K562 (cell line): ENCODE results near the gene ECE2. TPM values are rescaled to one million over a fixed set of nuclear protein-coding genes. Genes with fewer than 3 reads are reported as not detected.

ENCODE experiments used
- ATAC-seq: fragments of 200-7000 bp; cut with Tn5 transposase; 3 replicates; pipeline ENCODE4 v1.9.1; 2020; ENCODE audit warnings: moderate library complexity
- BruUV-seq: library from RNA; stranded (reverse); fragments of 400-500 nt; replicated peaks from 2 replicates; lab custom pipeline; 2021; lab: Mats Ljungman, UMichigan
- CTCF ChIA-PET: fragments of 300-600 bp; formaldehyde crosslinking; extraction: SDS; loops from one replicate; lab custom pipeline; 2021; ENCODE audit warnings: low intra/inter-chr PET ratio; lab: Yijun Ruan, JAX
- POLR2A ChIA-PET: fragments of 300-600, 350-650 bp; sonication (Branson Sonifier 250); formaldehyde crosslinking; extraction: SDS; loops from one replicate; lab custom pipeline; 2021; ENCODE audit warnings: antibody characterized with exemption, inconsistent platforms; lab: Yijun Ruan, JAX
- DNase-seq, 4 experiments: peaks; one replicate each; pipeline versions ENCODE4 v3.0.0 to v3.0.0-alpha.2; 2011 to 2018; ENCODE audit warnings: low spot score in 3 of 4, mixed read lengths in 3 of 4; ENCODE audit errors: extremely low read depth in 1 of 4
- FAIRE-seq: peaks from 2 replicates; lab custom pipeline; 2011; peaks lifted over from hg19 to GRCh38; lab: Jason Lieb, UNC
- H2AFZ ChIP-seq: 2 replicates; pipeline ENCODE4 v1.6.0; 2011; ENCODE audit warnings: low read depth, low read length, control low read depth, inconsistent platforms
- H3K27ac ChIP-seq: fragments of 200-600 bp; 3 replicates; pipeline ENCODE4 v1.8.0; 2011; ENCODE audit warnings: low read depth, mild to moderate bottlenecking, control low read depth, inconsistent platforms, low read length, moderate library complexity, mixed read lengths; ENCODE audit errors: extremely low read depth
- H3K27me3 ChIP-seq, 2 experiments: fragments of 300-600 bp in 1 of 2; 2 replicates in 1 of 2; 3 replicates in 1 of 2; pipeline versions ENCODE4 v1.6.0 to v1.8.0; 2011; ENCODE audit warnings: inconsistent platforms in 2 of 2, low read length in 2 of 2, mild to moderate bottlenecking in 1 of 2, mixed read lengths in 1 of 2, moderate library complexity in 1 of 2; ENCODE audit not compliant: control insufficient read depth in 2 of 2, insufficient read depth in 2 of 2
- H3K36me3 ChIP-seq: fragments of 300-600 bp; 3 replicates; pipeline ENCODE4 v1.8.0; 2011; ENCODE audit warnings: mild to moderate bottlenecking, low read length, inconsistent platforms; ENCODE audit not compliant: control insufficient read depth, insufficient read depth
- H3K4me1 ChIP-seq, 2 experiments: fragments of 200-600 bp in 1 of 2; replicated peaks in 1 of 2; 2 replicates in 1 of 2; 3 replicates in 1 of 2; pipeline versions ENCODE4 v1.5.1 to v1.8.0; 2011; ENCODE audit warnings: inconsistent platforms in 2 of 2, low read length in 2 of 2, mild to moderate bottlenecking in 1 of 2, mixed read lengths in 1 of 2, moderate library complexity in 1 of 2; ENCODE audit not compliant: control insufficient read depth in 2 of 2, insufficient read depth in 2 of 2
- H3K4me2 ChIP-seq: 2 replicates; pipeline ENCODE4 v1.6.1; 2011; ENCODE audit warnings: low read length, control low read depth, inconsistent platforms, mixed read lengths; ENCODE audit not compliant: insufficient read depth
- H3K4me3 ChIP-seq: fragments of 200-600 bp; sonication (generic), shearing (Covaris generic); 2 replicates; pipeline ENCODE4 v1.5.1; 2016; ENCODE audit warnings: control low read depth, inconsistent platforms
- H3K79me2 ChIP-seq: fragments of 200-600 bp; 3 replicates; pipeline ENCODE4 v1.8.0; 2011; ENCODE audit warnings: low read length, inconsistent platforms; ENCODE audit not compliant: control insufficient read depth, insufficient read depth
- H3K9ac ChIP-seq, 2 experiments: 2 replicates each; pipeline versions ENCODE4 v1.6.0 to v1.6.1; 2011; ENCODE audit warnings: low read depth in 2 of 2, low read length in 2 of 2, control low read depth in 1 of 2, inconsistent platforms in 1 of 2, mild to moderate bottlenecking in 1 of 2, mixed read lengths in 1 of 2; ENCODE audit not compliant: insufficient read depth in 1 of 2
- H3K9me1 ChIP-seq: one replicate; pipeline ENCODE4 v1.6.0; 2011; ENCODE audit warnings: inconsistent platforms, mild to moderate bottlenecking, low read length, moderate library complexity; ENCODE audit not compliant: control insufficient read depth, insufficient read depth
- H3K9me3 ChIP-seq: replicated peaks from 2 replicates; pipeline ENCODE4 v1.5.1; 2011; ENCODE audit warnings: low read depth, low read length, inconsistent platforms; ENCODE audit not compliant: control insufficient read depth, insufficient read depth
- H4K20me1 ChIP-seq: replicated peaks from 2 replicates; pipeline ENCODE4 v1.6.1; 2011; ENCODE audit warnings: low read length, inconsistent platforms, mixed read lengths; ENCODE audit not compliant: control insufficient read depth, insufficient read depth
- CHD1 ChIP-seq: fragments of 200-600 bp; sonication (generic); IDR thresholded peaks from one replicate; pipeline ENCODE4 v1.6.1; 2012; ENCODE audit warnings: mild to moderate bottlenecking, moderate library complexity, low read length, inconsistent platforms
- CTBP1 ChIP-seq: fragments of 450-650 bp; IDR thresholded peaks from 2 replicates; pipeline ENCODE4 v1.6.1; 2016; ENCODE audit warnings: borderline replicate concordance
- E2F3 ChIP-seq: fragments of 250-450 bp; sonication (Bioruptor Pico); IDR thresholded peaks from 2 replicates; pipeline ENCODE4 v1.4.0; 2020; ENCODE audit warnings: mild to moderate bottlenecking
- GABPA ChIP-seq: fragments of 200-800 bp; sonication (Bioruptor generic); conservative IDR thresholded peaks from 2 replicates; pipeline ENCODE4 v1.6.1; 2016; ENCODE audit warnings: low read depth, missing genetic modification characterization, missing compliant biosample characterization
- GABPB1 ChIP-seq: sonication (generic); formaldehyde crosslinking; IDR thresholded peaks from 2 replicates; pipeline ENCODE4 v1.8.0; 2022; ENCODE audit warnings: mild to moderate bottlenecking, missing genetic modification reagents
- HDAC1 ChIP-seq, 2 experiments: fragments of 450-650 bp; IDR thresholded peaks; 2 replicates each; pipeline ENCODE4 v1.6.1; 2016 to 2017; ENCODE audit warnings: inconsistent platforms in 1 of 2, mild to moderate bottlenecking in 1 of 2, moderate library complexity in 1 of 2
- KDM5B ChIP-seq: fragments of 200-600 bp; sonication (generic); IDR thresholded peaks from 2 replicates; pipeline ENCODE4 v1.6.1; 2012; ENCODE audit warnings: low read depth, mild to moderate bottlenecking, moderate library complexity, low read length, control low read depth, inconsistent platforms; ENCODE audit not compliant: insufficient replicate concordance
- MCM3 ChIP-seq: fragments of 450-650 bp; IDR thresholded peaks from 2 replicates; pipeline ENCODE4 v1.6.1; 2016
- MYC ChIP-seq, 2 experiments: fragments of 250-450 bp in 1 of 2; sonication (Bioruptor Pico) in 1 of 2; IDR thresholded peaks; 2 replicates each; pipeline versions ENCODE4 v1.5.1 to v1.6.1; 2012 to 2021; ENCODE audit warnings: low read depth in 2 of 2, borderline replicate concordance in 1 of 2, improper control_type of control experiment in 1 of 2, low read length in 1 of 2, mild to moderate bottlenecking in 1 of 2, moderate library complexity in 1 of 2
- NFYB ChIP-seq: IDR thresholded peaks from 2 replicates; pipeline ENCODE4 v1.6.1; 2011; ENCODE audit warnings: mild to moderate bottlenecking, moderate library complexity; ENCODE audit not compliant: insufficient read length; ENCODE audit errors: extremely low read depth
- NR4A1 ChIP-seq, 2 experiments: fragments of 250-450 bp in 1 of 2; fragments of 450-650 bp in 1 of 2; sonication (Bioruptor Pico) in 1 of 2; IDR thresholded peaks; 2 replicates each; pipeline versions ENCODE4 v1.4.0 to v1.6.1; 2016 to 2020; ENCODE audit warnings: mild to moderate bottlenecking in 2 of 2, missing compliant biosample characterization in 1 of 2, missing genetic modification characterization in 1 of 2, moderate library complexity in 1 of 2
- SMAD1 ChIP-seq: fragments of 150-350 bp; IDR thresholded peaks from 2 replicates; pipeline ENCODE4 v1.6.1; 2014; ENCODE audit warnings: low read length, low read depth; ENCODE audit not compliant: partially characterized antibody
- SPI1 ChIP-seq: IDR thresholded peaks from 2 replicates; pipeline ENCODE4 v1.6.1; 2011; ENCODE audit warnings: low read depth, low read length, control low read depth, borderline replicate concordance
- TRIM28 ChIP-seq: fragments of 450-650 bp; IDR thresholded peaks from 2 replicates; pipeline ENCODE4 v1.6.1; 2017
- WGBS: fragments of 100-300 bp; shearing (Covaris generic); methylation state at CpG from one replicate; pipeline ENCODE4 v1.1.6; 2016; ENCODE audit warnings: low coverage, mixed read lengths; ENCODE audit not compliant: insufficient coverage; ENCODE audit errors: missing lambda C conversion rate; 5-methylcytosine and 5-hydroxymethylcytosine counted together
- in situ Hi-C: fragments of 300-500 bp; cut with MboI; formaldehyde crosslinking; loops from 4 replicates; pipeline ENCODE4 v1.15.0; 2018; ENCODE audit warnings: inconsistent platforms, mixed read lengths
- intact Hi-C: fragments of 100-400 bp; cut with micrococcal nuclease; formaldehyde crosslinking; loops from 2 replicates; pipeline ENCODE4 v1.14.2; 2022
- polyA plus RNA-seq, 8 experiments: library from polyadenylated mRNA; depleted of rRNA in 4 of 8; stranded (reverse) in 5 of 8; unstranded in 3 of 8; fragments of >200 nt; fragmentation: Nextera tagmentation in 2 of 8; fragmentation: Illumina TruSeq in 1 of 8; extraction: Ambion mirVana in 2 of 8; extraction: Trizol in 1 of 8; gene quantifications; 2 replicates each; pipeline versions ENCODE4 v1.2.1 to v1.2.3, GENCODE V29; 2011 to 2014; ENCODE audit warnings: inconsistent platforms in 1 of 8, missing spikeins in 1 of 8
- total RNA-seq, 7 experiments: library from RNA; depleted of rRNA in 6 of 7; stranded (reverse); fragments of >200 nt in 6 of 7; fragmentation: Illumina TruSeq in 2 of 7; extraction: Trizol in 2 of 7; gene quantifications; 2 replicates each; pipeline versions ENCODE4 v1.2.1 to v1.2.3, GENCODE V29; 2011 to 2021; ENCODE audit warnings: low replicate concordance in 1 of 7
- TF ChIP-seq, protein P1 (sequence below): fragments of 450-650 bp; formaldehyde crosslinking; IDR thresholded peaks from 2 replicates; pipeline ENCODE4 v1.4.0; 2020; ENCODE audit warnings: mild to moderate bottlenecking, moderate library complexity
- TF ChIP-seq, protein P2 (sequence below): fragments of 250-450 bp; sonication (Bioruptor Pico); IDR thresholded peaks from 2 replicates; pipeline ENCODE4 v1.5.0; 2021
- TF ChIP-seq, protein P3 (sequence below): IDR thresholded peaks from 2 replicates; pipeline ENCODE4 v1.6.1; 2012; ENCODE audit warnings: low read depth, low read length, improper control_type of control experiment, borderline replicate concordance

The ECE2 gene
- total and polyA plus RNA-seq, 9 of the 15 experiments (the other 6 are each of a cell fraction or from before 2014, with no cell fraction given), result not detected

DNA sequence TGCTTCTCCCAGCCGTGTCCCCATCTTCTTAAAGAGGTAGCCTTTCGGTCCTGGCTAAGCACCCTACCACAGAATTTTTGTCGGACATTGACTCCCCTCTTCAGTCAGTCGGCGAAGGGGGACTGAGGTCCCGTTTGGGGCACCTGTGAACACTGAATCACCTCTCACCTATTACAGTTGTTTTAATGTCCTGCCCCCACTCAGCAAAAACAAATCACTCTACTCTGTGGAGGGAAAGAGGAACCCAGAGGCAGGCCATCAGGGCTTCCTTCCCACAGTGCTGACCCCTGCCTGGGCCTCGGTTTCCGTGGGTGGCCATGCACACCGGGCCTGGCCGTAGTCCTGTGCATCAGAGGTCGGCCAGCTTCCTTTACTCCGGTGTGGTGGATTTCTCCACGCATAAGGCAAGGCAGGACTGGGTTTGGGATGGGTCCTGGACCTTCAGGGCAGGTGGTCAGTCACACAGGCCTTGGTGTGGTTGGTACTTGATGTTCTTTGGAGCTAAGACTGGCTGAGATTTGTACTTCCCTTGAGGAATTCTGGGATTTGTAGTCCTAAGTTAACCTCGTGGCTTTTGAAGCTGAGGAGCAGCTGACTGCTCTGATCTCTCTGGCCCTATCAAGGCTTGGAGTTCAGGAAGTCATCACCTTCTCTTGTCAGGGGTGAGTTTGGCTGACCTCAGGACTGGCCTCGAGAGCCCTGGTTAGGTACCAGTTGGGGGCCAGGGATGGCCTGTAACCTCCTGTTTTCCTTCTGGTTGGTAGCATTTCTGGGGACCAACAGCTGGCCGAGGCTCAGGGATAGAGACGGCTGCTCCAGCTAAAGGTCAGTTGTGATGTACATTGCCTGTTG, 61.0 kb downstream of the ECE2 start:
- H3K9ac ChIP-seq, result peak overlapping the region; percentile 70 to 98
- in situ Hi-C loops (no loop called here), intact Hi-C loops (no loop called here)
- peaks cover 16% of the 10 kb centered on the region for H3K79me2 ChIP-seq
- H3K4me3 ChIP-seq, result peak overlapping the region; percentile 62
- POLR2A ChIA-PET, result interaction anchor here (0.6 to 1.9 kb wide), 6 partner anchors 9 to 130 kb away, joined by 3 to 8 read pairs (median 4); no protein-coding TSS in a partner anchor
- peak overlapping the region; percentile 80 for H3K4me2 ChIP-seq
- H3K36me3 ChIP-seq, result peaks cover 40% of the 10 kb centered on the region
- H3K4me1 ChIP-seq, result peaks cover 49 to 62% of the 10 kb centered on the region in 2 experiments
- CTCF ChIA-PET, result no interaction called here
- no peaks in the 10 kb centered on the region for H3K27me3 ChIP-seq
- H4K20me1 ChIP-seq, result peaks cover 24% of the 10 kb centered on the region
- H3K27ac ChIP-seq, result peak overlapping the region; percentile 83
- peaks cover 11% of the 10 kb centered on the region for H3K9me1 ChIP-seq
- H2AFZ ChIP-seq, result peak overlapping the region; percentile 78; the same call in 1 of the 2 replicates
- BruUV-seq, result no TSS peak
- DNase-seq (peak in 1 of 4 experiments; percentile 44), ATAC-seq (peak; percentile 2; the same call in 1 of the 3 replicates), FAIRE-seq (peak; percentile 92)
- WGBS, result 36% methylated on average over 17 of the region's 17 CpGs
- no peaks in the 10 kb centered on the region for H3K9me3 ChIP-seq
- TF ChIP-seq, protein P1, sequence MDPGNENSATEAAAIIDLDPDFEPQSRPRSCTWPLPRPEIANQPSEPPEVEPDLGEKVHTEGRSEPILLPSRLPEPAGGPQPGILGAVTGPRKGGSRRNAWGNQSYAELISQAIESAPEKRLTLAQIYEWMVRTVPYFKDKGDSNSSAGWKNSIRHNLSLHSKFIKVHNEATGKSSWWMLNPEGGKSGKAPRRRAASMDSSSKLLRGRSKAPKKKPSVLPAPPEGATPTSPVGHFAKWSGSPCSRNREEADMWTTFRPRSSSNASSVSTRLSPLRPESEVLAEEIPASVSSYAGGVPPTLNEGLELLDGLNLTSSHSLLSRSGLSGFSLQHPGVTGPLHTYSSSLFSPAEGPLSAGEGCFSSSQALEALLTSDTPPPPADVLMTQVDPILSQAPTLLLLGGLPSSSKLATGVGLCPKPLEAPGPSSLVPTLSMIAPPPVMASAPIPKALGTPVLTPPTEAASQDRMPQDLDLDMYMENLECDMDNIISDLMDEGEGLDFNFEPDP, result no peak
- TF ChIP-seq SPI1, result peak; percentile 44
- TF ChIP-seq, protein P2, sequence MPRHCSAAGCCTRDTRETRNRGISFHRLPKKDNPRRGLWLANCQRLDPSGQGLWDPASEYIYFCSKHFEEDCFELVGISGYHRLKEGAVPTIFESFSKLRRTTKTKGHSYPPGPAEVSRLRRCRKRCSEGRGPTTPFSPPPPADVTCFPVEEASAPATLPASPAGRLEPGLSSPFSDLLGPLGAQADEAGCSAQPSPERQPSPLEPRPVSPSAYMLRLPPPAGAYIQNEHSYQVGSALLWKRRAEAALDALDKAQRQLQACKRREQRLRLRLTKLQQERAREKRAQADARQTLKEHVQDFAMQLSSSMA (CRISPR knock-in tag), result no peak
- no peak for TF ChIP-seq HDAC1 (IDR thresholded peaks at IDR 0.05)
- peak; percentile 2 for TF ChIP-seq CHD1
- no peak for TF ChIP-seq MYC (IDR thresholded peaks at IDR 0.05; ENCODE audit: low read depth, low read length)
- 0 out of 2 replicates have a peak, but pooled peaks have one; percentile 6 for TF ChIP-seq MYC (CRISPR knock-in tag; IDR thresholded peaks at IDR 0.05; ENCODE audit: borderline replicate concordance, low read depth)
- no peak for TF ChIP-seq NR4A1 (CRISPR knock-in tag; IDR thresholded peaks at IDR 0.05)
- TF ChIP-seq NR4A1 (tag; IDR thresholded peaks at IDR 0.05), result no peak
- TF ChIP-seq KDM5B, result peak; percentile 18
- no peak for TF ChIP-seq TRIM28
- TF ChIP-seq NFYB, result no peak
- peak; percentile 33 for TF ChIP-seq GABPA (tag)
- TF ChIP-seq SMAD1, result no peak
- no peak for TF ChIP-seq E2F3 (CRISPR knock-in tag)
- peak; percentile 50; the same call in 1 of the 2 replicates for TF ChIP-seq GABPB1 (CRISPR knock-in tag)
- TF ChIP-seq MCM3, result no peak
- TF ChIP-seq, protein P3, sequence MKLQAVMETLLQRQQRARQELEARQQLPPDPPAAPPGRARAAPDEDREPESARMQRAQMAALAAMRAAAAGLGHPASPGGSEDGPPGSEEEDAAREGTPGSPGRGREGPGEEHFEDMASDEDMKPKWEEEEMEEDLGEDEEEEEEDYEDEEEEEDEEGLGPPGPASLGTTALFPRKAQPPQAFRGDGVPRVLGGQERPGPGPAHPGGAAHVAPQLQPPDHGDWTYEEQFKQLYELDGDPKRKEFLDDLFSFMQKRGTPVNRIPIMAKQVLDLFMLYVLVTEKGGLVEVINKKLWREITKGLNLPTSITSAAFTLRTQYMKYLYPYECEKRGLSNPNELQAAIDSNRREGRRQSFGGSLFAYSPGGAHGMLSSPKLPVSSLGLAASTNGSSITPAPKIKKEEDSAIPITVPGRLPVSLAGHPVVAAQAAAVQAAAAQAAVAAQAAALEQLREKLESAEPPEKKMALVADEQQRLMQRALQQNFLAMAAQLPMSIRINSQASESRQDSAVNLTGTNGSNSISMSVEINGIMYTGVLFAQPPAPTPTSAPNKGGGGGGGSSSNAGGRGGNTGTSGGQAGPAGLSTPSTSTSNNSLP, result no peak
- TF ChIP-seq CTBP1, result peak; percentile 8; the same call in 1 of the 2 replicates
